B cell (primary cell): ENCODE measurements around the gene SLC25A21. TPM values are rescaled to one million over a fixed set of nuclear protein-coding genes. Genes with fewer than 3 reads are reported as not detected.

Experiments
- ATAC-seq: fragments of 200-7000 bp; cut with Tn5 transposase; one replicate; pipeline ENCODE4 v1.10.0; 2021; ENCODE audit warnings: low read depth, mild to moderate bottlenecking, moderate number of reproducible peaks, moderate library complexity
- CTCF ChIA-PET: fragments of 350-600 bp; sonication (Branson Sonifier 250); formaldehyde crosslinking; loops from one replicate; lab custom pipeline; 2021; ENCODE audit warnings: antibody characterized with exemption, inconsistent platforms; lab: Charles Lee
- POLR2A ChIA-PET: fragments of 350-600 bp; sonication (Branson Sonifier 250); formaldehyde crosslinking; loops from one replicate; lab custom pipeline; 2021; ENCODE audit warnings: antibody characterized with exemption; lab: Charles Lee
- DNase-seq: peaks from one replicate; pipeline ENCODE4 v3.0.0; 2013
- H2AFZ ChIP-seq: 2 replicates; pipeline ENCODE4 v1.6.1; 2012; ENCODE audit warnings: mild to moderate bottlenecking, low read depth, low read length; ENCODE audit not compliant: insufficient read depth, poor library complexity, severe bottlenecking
- H3K27ac ChIP-seq, 2 donors: 1 replicate in 1 of 2; 2 replicates in 1 of 2; pipeline ENCODE4 v1.5.1; 2012 to 2013; ENCODE audit warnings: low read length in 2 of 2, mild to moderate bottlenecking in 2 of 2, moderate library complexity in 1 of 2
- H3K27me3 ChIP-seq, 4 experiments: fragments of 200-600 bp in 1 of 4; sonication (generic) in 1 of 4; replicated peaks in 1 of 4; 1 replicate in 2 of 4; 2 replicates in 2 of 4; pipeline versions ENCODE4 v1.6.1 to v1.7.0; 2013 to 2016; ENCODE audit warnings: low read length in 3 of 4, mild to moderate bottlenecking in 2 of 4, mixed read lengths in 1 of 4, moderate library complexity in 1 of 4; ENCODE audit not compliant: insufficient read depth in 4 of 4, control insufficient read depth in 3 of 4; ENCODE audit errors: control extremely low read depth in 1 of 4
- H3K36me3 ChIP-seq, 2 experiments: replicated peaks in 1 of 2; 1 replicate in 1 of 2; 2 replicates in 1 of 2; pipeline versions ENCODE4 v1.6.1 to v1.7.1; 2013; ENCODE audit warnings: low read length in 1 of 2; ENCODE audit not compliant: insufficient read depth in 2 of 2, control insufficient read depth in 1 of 2; ENCODE audit errors: control extremely low read depth in 1 of 2, extremely low read depth in 1 of 2
- H3K4me1 ChIP-seq, 2 donors: fragments of 200-600 bp in 1 of 2; sonication (generic) in 1 of 2; 1 replicate in 1 of 2; 2 replicates in 1 of 2; pipeline versions ENCODE4 v1.5.1 to v1.6.1; 2013 to 2017; ENCODE audit warnings: low read length in 2 of 2; ENCODE audit not compliant: control insufficient read depth in 2 of 2, insufficient read depth in 2 of 2
- H3K4me2 ChIP-seq: replicated peaks from 2 replicates; pipeline ENCODE3; 2012; ENCODE audit warnings: mild to moderate bottlenecking, low read depth, low read length; ENCODE audit not compliant: poor library complexity, severe bottlenecking
- H3K4me3 ChIP-seq, 5 experiments: fragments of 200-600 bp in 1 of 5; sonication (generic) in 1 of 5; 1 replicate in 3 of 5; 2 replicates in 2 of 5; pipeline versions ENCODE4 v1.5.1 to v1.7.0; 2011 to 2016; ENCODE audit warnings: low read length in 4 of 5, mild to moderate bottlenecking in 4 of 5, low read depth in 2 of 5, control low read depth in 1 of 5, moderate library complexity in 1 of 5; ENCODE audit not compliant: insufficient read depth in 1 of 5; ENCODE audit errors: control extremely low read depth in 1 of 5, extremely low read depth in 1 of 5
- H3K79me2 ChIP-seq: fragments of 200-600 bp; sonication (generic); one replicate; pipeline ENCODE4 v1.6.0; 2016; ENCODE audit warnings: low read length; ENCODE audit not compliant: control insufficient read depth, insufficient read depth
- H3K9ac ChIP-seq: fragments of 200-600 bp; sonication (generic); 2 replicates; pipeline ENCODE4 v1.6.1; 2017; ENCODE audit warnings: mild to moderate bottlenecking, low read length, moderate library complexity
- H3K9me3 ChIP-seq, 3 donors: one replicate each; pipeline versions ENCODE4 v1.6.1 to v1.7.1; 2013; ENCODE audit warnings: low read length in 2 of 3; ENCODE audit not compliant: control insufficient read depth in 2 of 3, insufficient read depth in 1 of 3; ENCODE audit errors: control extremely low read depth in 1 of 3
- H4K20me1 ChIP-seq: 2 replicates; pipeline ENCODE4 v1.6.0; 2012; ENCODE audit warnings: mild to moderate bottlenecking, low read length; ENCODE audit not compliant: insufficient read depth, control insufficient read depth, poor library complexity, severe bottlenecking
- H3K27ac Mint-ChIP-seq: one replicate; pipeline ENCODE4 v1.8.0; 2021; ENCODE audit warnings: mixed read lengths
- H3K27me3 Mint-ChIP-seq: one replicate; pipeline ENCODE4 v1.8.0; 2021; ENCODE audit warnings: mixed read lengths
- H3K4me1 Mint-ChIP-seq: one replicate; pipeline ENCODE4 v1.8.0; 2021; ENCODE audit warnings: mixed read lengths
- H3K4me3 Mint-ChIP-seq: one replicate; pipeline ENCODE4 v1.8.0; 2021; ENCODE audit warnings: mixed read lengths
- H3K9me3 Mint-ChIP-seq: one replicate; pipeline ENCODE4 v1.8.0; 2022; ENCODE audit warnings: mixed read lengths; ENCODE audit not compliant: insufficient read depth
- CTCF ChIP-seq: fragments of 200-600 bp; IDR thresholded peaks from one replicate; pipeline ENCODE4 v1.8.0; 2022; ENCODE audit warnings: antibody characterized with exemption, mild to moderate bottlenecking
- EZH2 ChIP-seq: IDR thresholded peaks from 2 replicates; pipeline ENCODE4 v1.6.1; 2012; ENCODE audit warnings: borderline replicate concordance, low read depth, mild to moderate bottlenecking, moderate library complexity, low read length; ENCODE audit not compliant: insufficient read depth, poor library complexity, severe bottlenecking
- WGBS: methylation state at CpG from one replicate; pipeline ENCODE4 v1.1.5; 2013; ENCODE audit warnings: missing lambda C conversion rate; ENCODE audit not compliant: insufficient coverage; 5-methylcytosine and 5-hydroxymethylcytosine counted together
- intact Hi-C: fragments of 100-400 bp; cut with micrococcal nuclease; formaldehyde crosslinking; loops from one replicate; pipeline ENCODE4 v1.10.0; 2022
- polyA plus RNA-seq: library from polyadenylated mRNA; depleted of rRNA; stranded (reverse); fragments of >200 nt; gene quantifications from 2 replicates; pipeline ENCODE4 v1.2.3, GENCODE V29; 2012
- total RNA-seq, 2 donors: library from RNA; stranded (reverse); fragments of 120-200 nt in 1 of 2; gene quantifications; 1 replicate in 1 of 2; 2 replicates in 1 of 2; pipeline versions ENCODE4 v1.2.3 to v1.2.4, GENCODE V29; 2013 to 2022

The SLC25A21 gene
- total and polyA plus RNA-seq, 2 donors (not counting 1 experiment from before 2014, with no cell fraction given): not detected

DNA sequence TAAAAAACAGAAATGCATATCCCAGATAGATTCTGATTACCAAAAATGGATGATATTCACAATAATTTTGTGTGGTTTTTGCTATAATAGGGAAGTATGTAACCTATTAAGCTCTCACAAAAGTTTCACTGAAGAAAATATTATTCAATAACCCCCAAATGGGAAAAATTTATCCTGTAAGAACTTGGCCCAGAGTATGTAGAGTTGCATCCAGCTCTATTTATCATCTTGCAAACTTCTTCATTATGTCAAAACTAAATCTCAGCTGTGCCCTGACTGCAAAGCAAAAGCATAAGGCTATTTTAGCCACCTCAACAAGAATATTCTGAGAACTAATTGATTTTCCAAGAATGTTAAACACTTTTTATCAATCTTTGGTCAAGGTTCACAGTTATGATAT lies 311.6 kb downstream of the SLC25A21 start:
- Histone ChIP-seq H3K27ac (no peak overlapping the region), H3K9ac (no peak overlapping the region), H3K36me3 (no peaks in the 10 kb centered on the region), H4K20me1 (no peaks in the 10 kb centered on the region), H3K79me2 (no peaks in the 10 kb centered on the region), H3K4me2 (no peak overlapping the region), H3K27me3 (no peaks in the 10 kb centered on the region), H3K9me3 (peaks cover 0 to 5% (median 0%) of the 10 kb centered on the region in 3 donors), H3K4me3 (no peak overlapping the region), H3K4me1 (no peaks in the 10 kb centered on the region), H2AFZ (no peak overlapping the region)
- CTCF ChIA-PET: no interaction called here
- Mint-ChIP-seq H3K27me3 (no peaks in the 10 kb centered on the region), H3K4me3 (no peak overlapping the region), H3K27ac (no peak overlapping the region), H3K9me3 (peaks cover 2% of the 10 kb centered on the region), H3K4me1 (no peaks in the 10 kb centered on the region)
- DNase-seq: no peak
- intact Hi-C loops: no loop called here
- TF ChIP-seq CTCF (no peak), EZH2 (no peak)
- POLR2A ChIA-PET: no interaction called here
- ATAC-seq: no peak

DNA sequence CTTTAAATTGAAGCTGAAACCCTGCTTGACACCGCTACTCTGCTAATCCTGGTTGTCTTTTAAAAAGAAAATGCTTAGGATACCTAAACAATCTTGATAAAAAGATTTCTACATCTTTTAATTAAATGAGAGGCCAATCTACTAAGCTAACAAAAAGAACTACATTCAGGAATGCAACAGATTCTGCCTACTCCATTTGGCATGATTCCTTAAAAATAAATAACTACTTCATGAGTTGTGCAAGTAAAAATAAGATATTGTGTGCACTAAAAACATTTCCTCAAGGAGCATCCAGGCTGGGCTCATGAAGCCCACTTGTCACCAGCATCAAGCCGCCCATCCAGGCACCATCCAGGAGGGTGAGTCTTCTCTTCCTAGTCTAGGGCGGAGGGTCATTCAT lies 313.3 kb downstream of the SLC25A21 start:
- POLR2A ChIA-PET: no interaction called here

More for the DNA sequence above, 313.3 kb downstream of the SLC25A21 start:
- no peak overlapping the region for H3K4me2 ChIP-seq
- Mint-ChIP-seq H3K27ac (no peak overlapping the region), H3K9me3 (peaks cover 2% of the 10 kb centered on the region), H3K27me3 (no peaks in the 10 kb centered on the region), H3K4me3 (no peak overlapping the region), H3K4me1 (no peaks in the 10 kb centered on the region)
- no peak overlapping the region for H2AFZ ChIP-seq
- H3K9me3 ChIP-seq: peaks cover 0 to 5% (median 0%) of the 10 kb centered on the region in 3 donors
- no peak overlapping the region for H3K4me3 ChIP-seq
- 100% methylated on average over 1 of the region's 3 CpGs for WGBS
- H3K36me3 ChIP-seq: no peaks in the 10 kb centered on the region
- no peak overlapping the region for H3K9ac ChIP-seq
- intact Hi-C loops: no loop called here
- no peak overlapping the region for H3K27ac ChIP-seq
- H3K27me3 ChIP-seq: no peaks in the 10 kb centered on the region
- no peak for ATAC-seq
- no peaks in the 10 kb centered on the region for H3K4me1 ChIP-seq
- no peak for DNase-seq
- no peaks in the 10 kb centered on the region for H4K20me1 ChIP-seq
- H3K79me2 ChIP-seq: no peaks in the 10 kb centered on the region
- TF ChIP-seq CTCF (no peak), EZH2 (no peak)
- CTCF ChIA-PET: no interaction called here
